Gastrocnemius medialis (tissue), 4 donors: Measurements from ENCODE around the gene CCDC57. TPM values are rescaled to one million over a fixed set of nuclear protein-coding genes. Genes with fewer than 3 reads are reported as not detected.
A peak's percentile ranks its signal among the peaks of the same experiment; 100 is the strongest.

Experiments used
- ATAC-seq, 2 donors: fragments of 150-250 bp; one replicate each; pipeline ENCODE4 v1.9.1; 2016
- DNase-seq, 2 donors: peaks; one replicate each; pipeline ENCODE4 v3.0.0-alpha.2; 2019
- H3K27ac ChIP-seq, 4 donors: fragments of 200-600 bp; sonication (generic); 1 replicate in 1 of 4; 2 replicates in 3 of 4; pipeline ENCODE4 v1.5.1; 2016 to 2018; ENCODE audit warnings: mild to moderate bottlenecking in 2 of 4, moderate library complexity in 1 of 4
- H3K27me3 ChIP-seq, 3 donors: fragments of 200-600 bp; sonication (generic) in 2 of 3; 1 replicate in 1 of 3; 2 replicates in 2 of 3; pipeline versions ENCODE4 v1.5.1 to v1.6.0; 2016 to 2019; ENCODE audit warnings: mild to moderate bottlenecking in 1 of 3, moderate library complexity in 1 of 3
- H3K36me3 ChIP-seq, 2 donors: fragments of 200-600 bp; sonication (generic) in 1 of 2; one replicate each; pipeline ENCODE4 v1.5.1; 2017 to 2018
- H3K4me1 ChIP-seq, 2 donors: fragments of 200-600 bp; sonication (generic) in 1 of 2; one replicate each; pipeline ENCODE4 v1.5.1; 2016 to 2017; ENCODE audit warnings: mild to moderate bottlenecking in 2 of 2
- H3K4me3 ChIP-seq, 4 donors: fragments of 200-600 bp; sonication (generic) in 3 of 4; 1 replicate in 1 of 4; 2 replicates in 3 of 4; pipeline ENCODE4 v1.5.1; 2016 to 2019; ENCODE audit warnings: mild to moderate bottlenecking in 2 of 4
- H3K9me3 ChIP-seq, 3 donors: fragments of 200-600 bp; sonication (generic) in 2 of 3; 1 replicate in 1 of 3; 2 replicates in 2 of 3; pipeline ENCODE4 v1.5.1; 2016 to 2019
- CTCF ChIP-seq, 5 experiments: fragments of 450-650 bp in 3 of 5; fragments of 200-600 bp in 2 of 5; sonication (generic) in 2 of 5; IDR thresholded peaks in 4 of 5; conservative IDR thresholded peaks in 1 of 5; 1 replicate in 4 of 5; 2 replicates in 1 of 5; pipeline ENCODE4 v1.5.1; 2016 to 2019; ENCODE audit warnings: antibody characterized with exemption in 5 of 5, mild to moderate bottlenecking in 3 of 5, moderate library complexity in 3 of 5
- POLR2A ChIP-seq, 2 donors: fragments of 450-650 bp; IDR thresholded peaks; one replicate each; pipeline ENCODE4 v1.6.1; 2017; ENCODE audit warnings: antibody characterized with exemption in 2 of 2, mild to moderate bottlenecking in 2 of 2, moderate library complexity in 2 of 2
- in situ Hi-C, 4 donors: fragments of 200-750 bp; cut with MboI; loops; one replicate each; pipeline versions ENCODE4 v1.15.0 to v1.8.0; 2017; ENCODE audit warnings: low sequenced_read_pairs in 4 of 4
- intact Hi-C: fragments of 100-400 bp; cut with DNase I; formaldehyde crosslinking; loops from one replicate; pipeline ENCODE4 v1.15.1; 2023; ENCODE audit warnings: low total_unique reads
- total RNA-seq, 4 donors: library from RNA; depleted of rRNA; stranded (reverse); fragments of >200 nt; gene quantifications; one replicate each; pipeline versions ENCODE4 v1.1.0 to v1.2.3, GENCODE V29; 2016

CCDC57 gene
- total RNA-seq, 4 donors from 2014 or later, result 3.7 to 11.3 (median 5.1) TPM

GRCh38 chr17:82153745-82154375 is 58.8 kb downstream of the CCDC57 start:
- peaks cover 0 to 5% of the 10 kb centered on the region in 2 donors for H3K36me3 ChIP-seq
- peak overlapping the region in 2 of 4 donors; percentile 80 to 81 for H3K27ac ChIP-seq
- ATAC-seq (peak; percentile 78), DNase-seq (peak; percentile 66 to 80)
- intact Hi-C loops (loop anchor here (1.0 to 5.0 kb wide), 3 partner anchors 57 to 195 kb away; partner anchors contain the start of gene FASN), in situ Hi-C loops (loop anchor here in 3 of 4 donors (10.0 kb wide), 1 partner anchor 119 kb away; the partner anchor contains the start of genes DCXR (in 3 of the 3) and RAC3 (in 3 of the 3))
- TF ChIP-seq CTCF (IDR thresholded peaks at IDR 0.05 in 4 of 5, conservative IDR thresholded peaks at IDR 0.05 in 1 of 5) (peak; percentile 89 to 96 (median 93)), POLR2A (IDR thresholded peaks at IDR 0.05) (no peak)
- H3K9me3 ChIP-seq, result no peaks in the 10 kb centered on the region
- peaks cover 17 to 20% of the 10 kb centered on the region in 2 donors for H3K4me1 ChIP-seq
- no peak overlapping the region for H3K4me3 ChIP-seq
- H3K27me3 ChIP-seq, result no peaks in the 10 kb centered on the region

DNA sequence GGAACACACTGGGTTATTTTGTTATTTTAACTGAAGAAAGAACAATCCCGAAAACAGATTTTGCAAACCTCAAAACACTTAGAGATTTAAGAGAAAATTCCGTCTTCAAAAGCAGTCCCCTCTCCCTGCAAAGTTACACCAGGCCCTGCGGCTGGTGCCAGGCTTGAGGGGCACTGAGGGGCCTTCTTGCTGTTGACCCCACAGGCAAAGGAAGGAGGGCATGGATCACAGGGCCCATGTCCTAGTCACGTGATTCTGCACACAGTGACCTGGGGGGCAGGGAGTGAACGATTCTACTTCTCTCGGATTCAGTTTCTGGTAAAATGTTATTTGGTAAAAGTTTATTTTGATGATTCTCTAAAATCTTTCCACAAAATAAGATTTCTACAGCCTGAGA is 59.3 kb downstream of the CCDC57 start:
- Histone ChIP-seq H3K9me3 (no peaks in the 10 kb centered on the region), H3K4me3 (no peak overlapping the region), H3K36me3 (peaks cover 0 to 5% of the 10 kb centered on the region in 2 donors), H3K27ac (peak overlapping the region; percentile 49 to 81 (median 75)), H3K27me3 (no peaks in the 10 kb centered on the region), H3K4me1 (peaks cover 17 to 20% of the 10 kb centered on the region in 2 donors)
- ATAC-seq (no peak), DNase-seq (no peak)
- TF ChIP-seq POLR2A (IDR thresholded peaks at IDR 0.05), result no peak
- TF ChIP-seq CTCF (IDR thresholded peaks at IDR 0.05 in 4 of 5, conservative IDR thresholded peaks at IDR 0.05 in 1 of 5), result no peak
- intact Hi-C loops, result loop anchor here (5.0 kb wide), 1 partner anchor 56 kb away; the partner anchor contains the start of gene FASN
- in situ Hi-C loops, result loop anchor here in 3 of 4 donors (10.0 kb wide), 1 partner anchor 118 kb away; the partner anchor contains the start of genes DCXR (in 3 of the 3) and RAC3 (in 3 of the 3)

DNA sequence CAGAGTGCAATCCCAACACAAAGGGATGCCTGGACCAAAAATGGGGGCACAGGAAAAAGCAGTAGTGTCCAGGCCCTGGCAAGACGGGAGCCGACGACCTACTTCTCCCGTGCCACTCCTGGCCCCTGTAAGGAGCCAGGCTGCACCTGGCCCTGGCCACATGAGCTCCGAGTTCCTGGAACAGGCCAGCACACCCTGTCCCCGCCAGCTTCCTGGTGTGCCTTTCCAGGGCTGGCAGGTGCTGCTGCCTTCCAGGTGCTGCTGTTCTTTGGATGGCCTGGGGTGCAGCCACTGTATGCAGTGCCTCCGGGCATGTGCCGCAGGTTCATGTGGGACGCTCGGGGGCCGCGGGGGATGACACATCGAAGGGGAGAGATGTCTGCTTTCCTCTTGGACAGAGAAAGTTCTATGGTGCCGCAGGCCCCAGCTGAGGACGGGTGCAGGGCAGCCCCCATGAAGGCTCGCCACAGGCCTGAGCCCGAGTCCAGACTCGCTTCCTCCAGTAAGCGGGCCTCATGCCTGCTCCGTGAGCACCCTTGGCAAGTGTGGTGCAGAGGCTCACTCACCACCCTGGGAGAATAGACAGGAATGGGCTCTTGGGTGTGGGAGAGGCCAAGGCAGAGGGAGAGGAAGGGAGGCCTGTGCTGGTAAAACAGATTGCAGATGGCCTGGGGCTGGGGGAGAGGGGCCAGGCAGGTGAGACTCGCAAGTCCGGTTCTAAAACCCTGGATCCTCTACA is 59.9 kb downstream of the CCDC57 start:
- Histone ChIP-seq H3K36me3 (peaks cover 0 to 5% of the 10 kb centered on the region in 2 donors), H3K4me3 (no peak overlapping the region), H3K27ac (peak overlapping the region; percentile 52 to 81 (median 75)), H3K9me3 (no peaks in the 10 kb centered on the region), H3K4me1 (peaks cover 17 to 20% of the 10 kb centered on the region in 2 donors), H3K27me3 (no peaks in the 10 kb centered on the region)
- ATAC-seq (peak; percentile 78 to 85), DNase-seq (peak; percentile 84 to 92)
- TF ChIP-seq CTCF (IDR thresholded peaks at IDR 0.05 in 4 of 5, conservative IDR thresholded peaks at IDR 0.05 in 1 of 5) (no peak), POLR2A (IDR thresholded peaks at IDR 0.05) (peak in 1 of 2 donors; percentile 32)
- in situ Hi-C loops, result loop anchor here in 3 of 4 donors (10.0 kb wide), 1 partner anchor 118 kb away; the partner anchor contains the start of genes DCXR (in 3 of the 3) and RAC3 (in 3 of the 3)
- intact Hi-C loops, result loop anchor here (5.0 kb wide), 1 partner anchor 55 kb away; the partner anchor contains the start of gene FASN

DNA sequence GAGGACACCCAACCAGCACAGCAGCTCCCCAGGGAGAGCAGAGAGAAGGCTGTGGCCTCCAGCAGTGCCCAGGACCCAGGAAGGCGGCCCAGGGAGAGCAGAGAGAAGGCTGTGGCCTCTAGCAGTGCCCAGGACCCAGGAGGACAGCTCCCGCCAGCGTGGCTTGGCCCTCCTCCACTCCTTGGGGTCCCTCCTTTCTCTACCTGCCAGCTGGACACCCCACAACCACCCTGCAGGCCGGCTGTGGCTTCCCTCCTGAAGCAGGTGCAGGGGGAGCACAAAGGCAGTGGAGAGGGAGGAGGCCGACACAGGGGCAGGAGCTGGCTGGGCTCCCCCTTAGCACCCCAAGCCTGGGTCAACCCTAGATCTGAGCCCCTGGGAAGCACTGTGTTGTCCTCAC is 60.5 kb downstream of the CCDC57 start:
- Histone ChIP-seq H3K36me3 (no peaks in the 10 kb centered on the region), H3K4me1 (peaks cover 17 to 20% of the 10 kb centered on the region in 2 donors), H3K27me3 (no peaks in the 10 kb centered on the region), H3K9me3 (no peaks in the 10 kb centered on the region), H3K4me3 (no peak overlapping the region), H3K27ac (peak overlapping the region; percentile 52 to 81 (median 72))
- in situ Hi-C loops (loop anchor here in 3 of 4 donors (10.0 kb wide), 1 partner anchor 117 kb away; the partner anchor contains the start of genes DCXR (in 3 of the 3) and RAC3 (in 3 of the 3)), intact Hi-C loops (loop anchor here (5.0 kb wide), 1 partner anchor 55 kb away; the partner anchor contains the start of gene FASN)
- TF ChIP-seq CTCF (IDR thresholded peaks at IDR 0.05 in 4 of 5, conservative IDR thresholded peaks at IDR 0.05 in 1 of 5) (no peak), POLR2A (IDR thresholded peaks at IDR 0.05) (no peak)
- DNase-seq, result no peak
- ATAC-seq, result peak; percentile 11 to 23
